HepG2 (cell line): ENCODE results near the gene RPS14. TPM values are rescaled to one million over a fixed set of nuclear protein-coding genes. Genes with fewer than 3 reads are reported as not detected.

Experiments used
- AHDC1 ChIP-seq: sonication (generic); formaldehyde crosslinking; IDR thresholded peaks from 2 replicates; pipeline ENCODE4 v1.5.1; 2020; ENCODE audit warnings: mild to moderate bottlenecking, missing genetic modification reagents, borderline replicate concordance
- ATF7 ChIP-seq, 2 experiments: fragments of 450-650 bp in 1 of 2; sonication (generic) in 1 of 2; formaldehyde crosslinking in 1 of 2; IDR thresholded peaks; 2 replicates each; pipeline versions ENCODE4 v1.4.0 to v1.6.1; 2016 to 2020; ENCODE audit warnings: antibody characterized with exemption in 1 of 2, mild to moderate bottlenecking in 1 of 2, missing genetic modification reagents in 1 of 2
- BRD4 ChIP-seq: sonication (generic); formaldehyde crosslinking; IDR thresholded peaks from 2 replicates; pipeline ENCODE4 v1.4.0; 2020; ENCODE audit warnings: missing genetic modification reagents
- CBX1 ChIP-seq: IDR thresholded peaks from one replicate; pipeline ENCODE4 v1.6.1; 2016; ENCODE audit warnings: antibody characterized with exemption, low read depth
- HNF1B ChIP-seq: sonication (generic); formaldehyde crosslinking; IDR thresholded peaks from 2 replicates; pipeline ENCODE4 v1.5.1; 2020; ENCODE audit warnings: mild to moderate bottlenecking, moderate library complexity, missing genetic modification reagents
- JUN ChIP-seq: sonication (generic); formaldehyde crosslinking; IDR thresholded peaks from 2 replicates; pipeline ENCODE4 v1.4.0; 2020; ENCODE audit warnings: mild to moderate bottlenecking, missing genetic modification reagents
- MEF2D ChIP-seq: sonication (generic); formaldehyde crosslinking; IDR thresholded peaks from 2 replicates; pipeline ENCODE4 v1.5.1; 2020; ENCODE audit warnings: mild to moderate bottlenecking, missing genetic modification reagents
- MEIS2 ChIP-seq: sonication (generic); formaldehyde crosslinking; IDR thresholded peaks from 2 replicates; pipeline ENCODE4 v1.9.0; 2021; ENCODE audit warnings: mild to moderate bottlenecking, missing genetic modification reagents
- NFIC ChIP-seq: IDR thresholded peaks from 2 replicates; pipeline ENCODE4 v1.6.1; 2012; ENCODE audit warnings: mild to moderate bottlenecking, low read length, inconsistent platforms
- PTBP1 ChIP-seq: fragments of 200-400 bp; formaldehyde crosslinking; IDR thresholded peaks from 2 replicates; pipeline ENCODE4 v1.6.1; 2018; ENCODE audit warnings: low read length, low read depth; ENCODE audit not compliant: poor library complexity, severe bottlenecking
- SAFB2 ChIP-seq: sonication (generic); formaldehyde crosslinking; IDR thresholded peaks from 2 replicates; pipeline ENCODE4 v1.5.1; 2020; ENCODE audit warnings: missing genetic modification reagents, low read depth, mild to moderate bottlenecking, borderline replicate concordance
- SP2 ChIP-seq: sonication (generic); formaldehyde crosslinking; IDR thresholded peaks from 2 replicates; pipeline ENCODE4 v1.5.1; 2020; ENCODE audit warnings: mild to moderate bottlenecking, missing genetic modification reagents
- ZBTB21 ChIP-seq: sonication (generic); formaldehyde crosslinking; IDR thresholded peaks from 2 replicates; pipeline ENCODE4 v1.4.0; 2020; ENCODE audit warnings: missing genetic modification reagents
- ZBTB46 ChIP-seq: sonication (generic); formaldehyde crosslinking; IDR thresholded peaks from 2 replicates; pipeline ENCODE4 v1.4.0; 2020; ENCODE audit warnings: mild to moderate bottlenecking, missing genetic modification reagents, borderline replicate concordance
- ZGPAT ChIP-seq: IDR thresholded peaks from 2 replicates; pipeline ENCODE4 v1.6.1; 2016; ENCODE audit warnings: mild to moderate bottlenecking
- ZNF430 ChIP-seq: sonication (generic); formaldehyde crosslinking; IDR thresholded peaks from 2 replicates; pipeline ENCODE4 v1.9.0; 2021; ENCODE audit warnings: mild to moderate bottlenecking, missing genetic modification reagents
- ZNF501 ChIP-seq: sonication (generic); formaldehyde crosslinking; IDR thresholded peaks from 2 replicates; pipeline ENCODE4 v1.5.1; 2020; ENCODE audit warnings: mild to moderate bottlenecking, moderate library complexity, missing genetic modification reagents
- ZSCAN25 ChIP-seq: sonication (generic); formaldehyde crosslinking; IDR thresholded peaks from 2 replicates; pipeline ENCODE4 v1.8.0; 2022; ENCODE audit warnings: mild to moderate bottlenecking, missing genetic modification reagents
- polyA plus RNA-seq, 8 experiments: library from polyadenylated mRNA; depleted of rRNA in 3 of 8; stranded (reverse) in 7 of 8; unstranded in 1 of 8; fragments of >200 nt; fragmentation: Illumina TruSeq in 4 of 8; extraction: Trizol in 4 of 8; gene quantifications; 2 replicates each; pipeline versions ENCODE4 v1.2.1 to v1.2.3, GENCODE V29; 2011 to 2016; ENCODE audit warnings: low read depth in 4 of 8, missing spikeins in 1 of 8, mixed read lengths in 1 of 8; ENCODE audit not compliant: insufficient read depth in 1 of 8
- total RNA-seq, 5 experiments: library from RNA; depleted of rRNA; stranded (reverse); fragments of >200 nt; fragmentation: Illumina TruSeq; extraction: Trizol; gene quantifications; 2 replicates each; pipeline ENCODE4 v1.2.3, GENCODE V29; 2016; ENCODE audit warnings: low read depth in 1 of 5

RPS14 gene
- total and polyA plus RNA-seq, 2 of the 13 experiments (the other 11 are each of a cell fraction or from before 2014, with no cell fraction given): 2,116 to 3,295 TPM

GRCh38 chr5:150436141-150436680, 13.3 kb downstream of the RPS14 start (continued):
- TF ChIP-seq ZBTB46 (CRISPR knock-in tag): no peak
- TF ChIP-seq ZSCAN25 (CRISPR knock-in tag): no peak
- TF ChIP-seq JUN (CRISPR knock-in tag): no peak
- TF ChIP-seq SP2 (CRISPR knock-in tag): no peak
- no peak for TF ChIP-seq MEF2D (CRISPR knock-in tag)
- TF ChIP-seq SAFB2: no peak
- no peak for TF ChIP-seq ATF7 (IDR thresholded peaks at IDR 0.05)
- no peak for TF ChIP-seq ATF7 (CRISPR knock-in tag; IDR thresholded peaks at IDR 0.05)
- no peak for TF ChIP-seq MEIS2 (CRISPR knock-in tag)
- TF ChIP-seq AHDC1 (CRISPR knock-in tag): no peak
- no peak for TF ChIP-seq HNF1B (CRISPR knock-in tag)
- TF ChIP-seq PTBP1: no peak
- 0 out of 2 replicates have a peak, but pooled peaks have one; percentile 25 for TF ChIP-seq ZNF501 (CRISPR knock-in tag)
- TF ChIP-seq ZGPAT (CRISPR knock-in tag): no peak
- no peak for TF ChIP-seq CBX1
- TF ChIP-seq BRD4: no peak
- no peak for TF ChIP-seq ZBTB21 (CRISPR knock-in tag)
- TF ChIP-seq NFIC: no peak
- no peak for TF ChIP-seq ZNF430 (CRISPR knock-in tag)
